GM21723 (cell line): ENCODE results near the gene ZNF789.
"Not testable (repeated sequence)": the region's sequence is repeated elsewhere in the genome, so short reads cannot be mapped to it uniquely, and the experiment has no call there.

Experiments used
- ATAC-seq: cut with Tn5 transposase; IDR thresholded peaks from one replicate; pipeline ENCODE4 v1.9.1; 2021; ENCODE audit warnings: mild to moderate bottlenecking, moderate library complexity; ENCODE audit not compliant: unreplicated experiment

ZNF789 gene

DNA sequence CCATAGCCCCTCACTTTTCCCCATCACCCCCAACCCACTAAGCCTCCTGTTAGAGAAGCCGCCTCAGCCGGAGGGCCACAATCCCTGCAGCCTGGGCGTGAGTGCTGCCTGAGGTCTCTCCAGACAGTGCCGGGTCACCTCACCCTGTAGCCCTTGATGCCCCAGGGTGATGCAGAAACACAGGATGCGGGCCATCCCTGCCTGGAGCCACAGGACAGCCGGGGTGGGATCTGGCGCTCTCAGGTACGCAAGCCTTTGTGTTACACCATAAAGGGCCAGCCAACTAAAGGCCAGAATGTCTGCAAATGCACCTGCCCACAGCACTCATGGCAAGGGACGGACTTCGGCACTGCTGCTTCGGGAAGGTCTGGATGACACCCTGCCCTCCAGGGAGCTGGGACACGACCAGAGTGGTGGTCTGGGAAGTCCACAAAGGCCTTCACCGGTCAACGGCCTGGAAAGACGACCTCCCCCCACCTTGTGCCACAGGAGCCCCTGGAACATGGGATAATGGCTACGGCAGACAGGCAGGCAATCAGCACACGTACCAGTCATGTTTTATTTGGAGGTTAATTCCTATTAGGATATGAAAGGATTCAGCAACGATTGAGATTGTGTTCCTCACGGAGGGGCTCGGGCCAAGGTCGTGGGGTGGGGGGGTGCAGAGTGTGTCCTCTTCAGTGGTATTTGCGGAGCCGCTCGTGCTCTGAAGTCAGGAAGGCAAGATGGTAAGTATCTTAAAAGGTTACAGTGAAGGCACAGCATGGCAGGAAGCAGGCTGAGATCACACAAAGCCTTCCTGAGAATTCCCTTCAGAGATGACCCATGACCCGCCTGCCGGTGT, 14.8 kb upstream of the ZNF789 start:
- ATAC-seq, result no peak

DNA sequence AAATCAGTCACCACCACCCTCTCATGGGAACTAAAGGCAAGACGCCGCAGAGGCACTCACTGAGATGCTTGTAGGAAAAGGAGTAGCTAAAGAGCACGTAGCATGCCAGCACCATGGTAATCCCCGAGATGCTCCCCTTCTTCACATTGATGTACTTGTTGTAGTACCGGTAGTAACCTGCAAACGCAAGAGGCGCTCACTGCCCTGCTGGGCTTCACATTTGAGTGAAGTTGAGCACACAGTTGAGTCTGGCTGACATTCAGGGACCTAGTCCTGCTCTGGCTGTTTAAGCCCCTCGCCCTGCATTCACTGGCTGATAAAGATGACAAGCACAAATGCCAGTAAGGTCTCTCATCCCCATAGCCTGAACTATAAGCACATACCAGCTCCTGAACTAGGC, 13.6 kb upstream of the ZNF789 start:
- ATAC-seq, result no peak

DNA sequence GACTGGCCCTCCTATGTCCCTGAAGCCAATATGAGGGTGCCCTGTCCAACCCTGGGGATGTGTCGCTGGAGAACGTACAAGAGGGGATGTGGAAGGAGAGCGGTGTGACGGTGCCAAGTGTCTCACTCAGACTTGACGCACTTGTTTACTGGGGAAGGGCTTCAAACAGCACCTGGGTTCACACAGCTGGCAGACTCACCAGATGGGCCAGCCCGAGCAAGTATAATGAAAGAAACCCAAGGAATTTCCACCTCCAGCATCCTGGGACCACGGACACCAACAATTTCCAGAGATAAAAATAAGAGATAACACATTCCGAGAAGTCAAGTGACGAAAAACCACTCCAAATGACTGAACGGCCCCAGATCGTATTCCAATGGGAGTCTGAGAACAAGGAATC, 12.0 kb upstream of the ZNF789 start:
- no peak for ATAC-seq

DNA sequence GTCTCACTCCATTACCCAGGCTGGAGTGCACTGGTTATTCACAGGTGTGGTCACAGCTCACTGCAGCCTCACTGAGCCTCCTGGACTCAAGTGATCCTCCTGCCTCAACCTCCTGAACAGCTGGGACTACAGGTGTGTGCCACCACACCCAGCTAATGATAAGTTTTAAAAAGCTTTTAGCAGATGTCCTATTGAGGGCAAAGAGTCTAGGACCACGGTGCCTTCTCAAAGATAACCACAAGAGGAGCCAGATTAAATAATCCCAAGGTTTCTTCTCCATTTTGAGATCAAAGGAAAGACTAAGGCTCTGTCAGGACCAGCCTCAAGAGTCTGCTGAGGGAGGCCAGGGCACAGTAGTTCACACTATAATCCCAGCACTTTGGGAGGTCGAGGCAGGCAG, 11.5 kb upstream of the ZNF789 start:
- no peak for ATAC-seq

DNA sequence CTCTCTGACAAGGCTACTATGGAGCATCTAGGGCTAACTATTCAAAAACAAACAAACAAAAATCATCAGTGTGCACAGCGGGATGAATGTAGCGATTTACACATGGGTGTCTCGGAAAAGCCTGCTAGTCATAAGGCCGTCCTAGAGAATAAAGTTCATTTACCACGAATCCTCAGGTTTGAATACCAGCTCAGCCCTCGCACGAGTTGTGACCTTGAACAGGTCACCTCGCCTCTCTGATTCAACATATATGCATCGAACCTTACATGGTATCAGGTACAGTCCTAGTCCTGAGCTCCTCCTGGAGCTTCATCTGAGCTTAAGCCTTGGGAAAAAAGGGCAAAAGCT, 7.3 kb upstream of the ZNF789 start:
- ATAC-seq, result peak; percentile 7

DNA sequence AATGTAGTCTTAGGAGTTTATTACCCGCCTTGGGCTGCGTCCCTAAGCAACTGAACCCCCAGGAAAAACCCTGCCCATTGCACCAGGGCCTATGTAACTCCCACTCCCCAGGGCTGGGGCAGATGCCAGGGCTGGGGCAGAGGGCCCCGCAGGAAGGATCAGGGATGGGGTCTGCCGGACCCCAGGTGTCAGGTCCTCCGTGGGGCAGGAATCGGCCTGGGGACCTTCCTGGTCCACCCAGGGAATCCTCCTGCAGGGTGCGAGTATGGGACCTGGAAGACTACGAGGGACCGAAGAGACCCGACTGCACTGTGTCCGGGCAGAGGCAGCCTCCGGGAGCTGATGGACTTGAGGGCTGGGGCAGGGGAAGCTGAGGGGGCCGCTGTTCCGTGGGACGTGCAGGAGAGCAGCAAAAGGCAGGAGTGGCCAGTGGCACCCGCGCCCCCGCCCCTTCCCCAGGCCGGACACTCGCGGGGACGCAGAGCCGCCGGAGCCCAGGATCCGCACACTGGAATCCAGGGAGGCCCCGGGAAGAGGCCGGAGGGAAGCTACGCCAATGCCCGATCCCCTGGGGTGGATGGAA, 4.3 kb upstream of the ZNF789 start:
- no peak for ATAC-seq

DNA sequence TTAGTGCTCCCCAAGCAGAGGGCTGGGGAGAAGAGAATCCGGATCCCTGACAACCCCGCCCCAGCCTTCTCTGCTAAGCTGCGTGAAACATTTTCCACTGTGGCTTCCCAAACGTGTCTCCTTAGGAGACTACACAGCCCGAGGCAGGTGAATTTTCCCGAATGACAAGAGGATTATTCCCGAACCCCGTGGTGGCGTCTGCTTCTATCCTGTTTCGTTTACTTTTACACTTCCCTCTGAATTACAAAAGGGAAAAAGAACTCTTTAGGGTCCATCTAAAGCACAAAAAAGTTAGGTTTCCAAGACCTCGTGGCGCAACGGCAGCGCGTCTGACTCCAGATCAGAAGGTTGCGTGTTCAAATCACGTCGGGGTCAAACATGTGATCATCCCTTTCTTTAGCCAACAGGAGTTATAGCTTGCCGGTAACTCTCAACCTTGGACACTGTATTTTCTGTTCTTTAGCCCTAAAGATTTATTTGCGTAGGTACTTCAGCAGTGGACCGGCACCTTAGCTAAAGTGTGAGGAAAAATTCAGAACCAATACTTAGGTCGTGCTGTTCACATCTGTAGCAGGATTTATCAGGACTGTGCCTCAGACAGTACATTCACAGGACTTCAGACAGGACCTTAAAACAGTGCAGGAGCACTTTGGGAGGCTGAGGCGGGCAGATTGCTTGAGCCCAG, 3.2 kb upstream of the ZNF789 start:
- no peak for ATAC-seq

DNA sequence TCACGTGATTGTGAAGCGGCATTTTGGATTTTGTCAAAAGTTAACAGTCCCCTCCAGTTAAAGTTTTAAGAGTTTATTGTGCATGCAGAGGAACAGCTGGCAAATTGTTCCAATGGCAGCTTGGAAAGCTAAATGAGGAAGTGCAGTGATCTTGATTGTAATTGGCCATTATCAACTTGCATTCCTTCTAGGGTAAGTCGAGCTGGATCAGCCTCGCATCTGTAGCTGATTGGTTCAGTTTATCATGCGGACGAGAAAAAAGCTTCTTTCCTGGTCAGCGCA, 566 bp downstream of the ZNF789 start:
- peak; percentile 18 for ATAC-seq

DNA sequence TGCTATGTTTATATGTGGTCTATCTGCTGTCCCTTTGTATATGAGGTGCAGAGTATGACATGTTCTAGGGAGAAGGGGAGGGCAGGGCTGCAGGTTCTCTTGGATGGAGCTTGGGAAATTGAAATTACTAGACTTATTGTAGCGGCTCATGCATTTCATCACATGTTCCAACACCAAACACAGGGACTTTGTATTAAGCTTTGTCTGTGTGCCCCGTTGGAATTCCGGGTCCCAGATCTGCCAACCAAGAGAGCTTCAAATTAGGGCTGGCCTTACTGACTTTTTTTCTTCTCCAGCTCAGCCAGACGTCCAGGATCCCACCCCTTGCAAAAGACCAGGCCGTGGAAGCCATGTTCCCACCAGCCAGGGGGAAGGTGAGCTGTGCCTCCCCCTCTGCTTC, 3.4 kb downstream of the ZNF789 start:
- ATAC-seq, result no peak

DNA sequence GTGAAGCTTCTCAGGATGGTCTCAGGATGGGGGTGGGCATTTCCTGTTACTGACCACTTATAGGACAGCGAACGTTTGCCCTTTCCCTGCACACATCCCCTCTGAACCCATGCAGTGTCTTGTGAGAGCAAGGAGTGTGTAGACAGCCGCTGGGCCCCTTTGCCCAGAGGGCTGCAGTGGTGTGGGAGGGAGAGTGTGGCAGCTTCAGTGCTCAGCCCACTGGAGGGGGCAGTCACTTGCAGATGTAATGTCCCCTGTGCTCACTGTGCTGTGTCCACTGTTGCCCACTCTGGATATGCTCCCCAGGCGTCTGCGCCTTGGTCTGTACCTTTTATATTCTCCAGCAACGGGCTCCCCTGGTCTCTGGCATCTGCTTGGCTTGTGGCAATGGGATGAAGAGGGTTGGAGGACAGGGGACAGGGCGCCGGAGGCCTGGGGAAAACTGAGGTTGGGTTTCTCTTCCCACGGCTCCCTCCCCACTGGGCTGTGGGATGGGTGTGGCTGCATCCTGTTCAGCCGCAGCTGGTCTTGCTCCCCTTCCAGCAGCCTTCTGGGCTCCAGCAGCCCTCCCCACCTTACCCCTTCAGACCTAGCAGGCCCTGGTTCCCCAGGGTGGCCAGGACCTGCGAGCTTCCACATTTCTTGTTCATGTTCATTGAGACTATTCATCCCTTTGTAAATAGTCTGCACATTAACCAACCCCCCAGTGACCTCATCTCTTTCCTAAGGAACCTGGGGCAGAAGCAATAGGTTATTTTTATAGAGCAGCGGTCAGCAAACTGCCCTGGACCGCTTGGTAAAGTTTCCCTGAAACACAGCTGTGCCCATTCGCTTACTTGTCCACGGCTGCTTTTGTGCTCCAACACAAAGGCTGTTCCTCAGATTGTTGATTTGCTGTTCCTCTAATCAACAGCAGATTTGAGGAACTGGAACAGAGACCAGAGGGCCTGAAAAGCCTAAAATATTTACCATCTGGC, 6.1 kb downstream of the ZNF789 start:
- no peak for ATAC-seq

DNA sequence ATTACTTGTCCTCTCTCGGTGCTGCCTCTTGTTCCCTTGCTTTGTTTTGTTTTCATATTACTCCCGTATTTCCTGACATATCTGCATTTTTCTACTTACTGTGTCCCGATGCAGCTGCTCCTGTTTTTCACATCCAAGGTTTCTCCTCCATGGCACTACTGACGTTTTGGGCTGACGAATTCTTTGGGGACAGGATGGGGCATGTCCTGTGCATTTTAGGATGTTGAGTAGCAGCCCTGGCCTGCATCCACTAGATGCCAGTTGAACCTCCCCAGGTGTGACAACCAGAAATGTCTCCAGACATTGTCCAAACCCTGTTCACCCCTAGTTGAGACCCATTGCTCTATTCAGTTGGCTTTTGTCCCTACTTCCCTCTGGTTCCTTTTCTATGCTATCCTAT, 12.4 kb downstream of the ZNF789 start:
- no peak for ATAC-seq

DNA sequence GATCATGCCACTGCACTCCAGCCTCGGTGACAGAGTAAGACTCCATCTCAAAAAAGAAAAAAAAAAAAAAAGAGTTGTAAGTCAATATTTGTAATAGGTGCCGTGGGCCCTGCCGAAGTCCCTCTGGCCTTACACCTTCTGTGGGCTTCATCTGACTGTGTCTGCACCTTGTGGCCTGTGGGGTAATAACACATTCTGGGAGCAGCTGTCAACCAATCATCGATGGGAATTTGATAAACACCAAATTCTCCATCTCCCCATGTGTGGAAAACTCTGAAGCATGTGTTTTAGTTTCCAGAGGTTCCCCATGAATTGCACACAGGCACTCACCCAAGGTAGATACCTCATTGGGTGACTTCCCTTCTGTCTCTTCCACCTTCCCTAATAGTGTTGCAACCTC, 16.5 kb downstream of the ZNF789 start:
- ATAC-seq, result no peak

DNA sequence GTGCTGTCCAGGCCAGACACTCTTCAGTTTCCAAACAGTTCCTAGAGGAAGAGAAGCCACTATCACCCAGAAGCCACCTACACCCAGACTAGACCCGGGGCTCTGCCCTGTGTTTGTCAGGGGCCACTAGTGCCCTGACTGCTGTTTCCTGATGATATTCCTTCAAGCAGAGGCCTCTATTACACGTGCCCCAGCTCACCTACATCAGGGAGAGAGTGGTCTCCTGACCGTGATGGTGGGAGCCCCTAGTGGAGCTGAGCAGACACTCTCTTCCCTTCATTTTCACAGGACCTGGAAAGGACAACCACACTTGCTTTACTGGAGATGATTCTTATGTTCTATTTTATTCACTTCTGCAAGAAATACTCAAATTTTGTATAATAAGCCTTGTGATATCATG, 18.2 kb downstream of the ZNF789 start:
- no peak for ATAC-seq

DNA sequence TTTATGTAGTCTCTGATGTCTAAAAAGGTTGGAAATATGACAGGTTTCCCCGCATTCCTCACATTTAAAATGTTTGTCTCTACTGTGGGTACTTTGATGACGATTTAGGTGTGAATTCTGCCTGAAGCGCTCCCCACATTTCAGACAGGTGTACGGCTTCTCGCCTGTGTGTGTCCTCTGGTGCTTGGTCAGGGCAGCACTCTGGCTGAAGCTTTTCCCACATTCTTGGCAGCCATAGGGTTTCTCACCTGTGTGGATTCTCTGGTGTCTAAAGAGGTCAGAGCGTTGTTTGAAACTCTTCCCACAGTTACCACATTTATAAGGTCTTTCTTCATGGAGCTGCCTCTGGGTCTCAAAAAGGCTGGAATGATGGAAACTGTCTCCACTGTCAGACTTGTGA, 21.1 kb downstream of the ZNF789 start:
- no peak for ATAC-seq

DNA sequence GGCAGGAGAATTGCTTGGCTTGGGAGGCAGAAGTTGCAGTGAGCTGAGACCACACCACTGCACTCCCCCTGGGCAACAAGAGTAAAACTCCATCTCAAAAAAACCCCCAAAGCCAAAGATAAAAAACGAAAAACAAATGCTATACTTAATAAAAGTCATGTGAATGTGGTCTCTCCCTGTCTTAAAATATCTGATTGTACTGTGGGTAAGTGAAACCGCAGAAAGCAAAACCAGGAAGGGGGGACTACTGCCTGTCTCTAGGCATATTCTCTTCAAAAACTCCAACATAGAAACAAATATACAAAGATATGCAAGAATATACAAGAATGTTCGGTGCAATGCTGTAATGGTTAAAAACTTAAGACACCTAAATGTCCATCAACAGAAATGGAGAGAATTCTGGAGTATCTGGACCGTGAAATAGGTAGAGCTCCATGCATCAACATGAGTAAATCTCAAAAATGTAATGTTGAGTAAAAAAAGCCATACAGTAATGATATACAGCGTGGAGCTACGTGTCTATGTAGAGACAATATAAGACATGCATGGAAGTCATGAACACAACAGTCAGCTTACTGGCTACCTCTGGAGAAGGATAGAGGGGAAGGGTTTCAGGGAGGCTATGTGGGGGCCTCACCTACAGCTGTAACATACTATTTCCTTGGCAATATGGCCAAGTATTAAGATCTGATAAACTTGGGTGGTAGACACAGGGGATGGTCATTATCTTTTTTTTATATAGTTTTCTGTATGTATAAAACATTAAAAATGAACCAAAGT, 25.3 kb downstream of the ZNF789 start:
- ATAC-seq, result no peak

DNA sequence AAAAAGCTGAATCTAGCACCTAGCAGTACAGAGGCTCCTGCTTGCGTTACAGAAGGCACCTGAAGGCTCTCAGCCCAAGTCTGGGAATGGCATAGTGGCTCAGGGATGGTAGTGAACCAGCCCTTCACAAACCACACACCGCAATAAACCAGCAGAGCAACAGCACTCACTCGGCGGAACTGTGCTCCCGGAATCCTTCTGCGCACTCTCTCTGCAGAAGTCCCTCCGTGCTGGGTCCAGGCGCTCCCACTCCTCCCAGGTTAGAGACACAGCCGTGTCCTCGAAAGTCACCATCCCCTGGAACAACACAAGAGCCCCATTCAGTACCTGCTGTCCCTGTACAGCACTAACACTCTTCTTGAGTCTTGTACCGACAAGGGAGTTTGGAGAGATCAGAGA, 25.9 kb downstream of the ZNF789 start:
- no peak for ATAC-seq

DNA sequence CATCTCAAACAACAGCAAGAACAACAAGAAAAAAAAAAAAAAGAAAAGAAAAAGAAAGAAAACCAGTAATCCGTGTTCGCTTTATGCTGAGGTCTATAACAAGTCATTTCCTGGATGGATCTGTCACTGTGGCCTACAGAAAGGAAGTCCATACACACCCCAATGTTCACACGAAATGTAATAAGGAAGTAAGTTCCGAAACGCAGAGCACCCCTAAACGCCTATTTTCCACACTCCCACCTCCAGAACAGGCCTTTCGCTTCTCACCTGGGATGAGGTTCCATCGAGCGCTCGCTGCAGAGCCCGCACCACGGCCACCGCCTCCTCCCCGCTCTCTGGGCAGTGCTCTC, 26.7 kb downstream of the ZNF789 start:
- ATAC-seq, result peak; percentile 27

DNA sequence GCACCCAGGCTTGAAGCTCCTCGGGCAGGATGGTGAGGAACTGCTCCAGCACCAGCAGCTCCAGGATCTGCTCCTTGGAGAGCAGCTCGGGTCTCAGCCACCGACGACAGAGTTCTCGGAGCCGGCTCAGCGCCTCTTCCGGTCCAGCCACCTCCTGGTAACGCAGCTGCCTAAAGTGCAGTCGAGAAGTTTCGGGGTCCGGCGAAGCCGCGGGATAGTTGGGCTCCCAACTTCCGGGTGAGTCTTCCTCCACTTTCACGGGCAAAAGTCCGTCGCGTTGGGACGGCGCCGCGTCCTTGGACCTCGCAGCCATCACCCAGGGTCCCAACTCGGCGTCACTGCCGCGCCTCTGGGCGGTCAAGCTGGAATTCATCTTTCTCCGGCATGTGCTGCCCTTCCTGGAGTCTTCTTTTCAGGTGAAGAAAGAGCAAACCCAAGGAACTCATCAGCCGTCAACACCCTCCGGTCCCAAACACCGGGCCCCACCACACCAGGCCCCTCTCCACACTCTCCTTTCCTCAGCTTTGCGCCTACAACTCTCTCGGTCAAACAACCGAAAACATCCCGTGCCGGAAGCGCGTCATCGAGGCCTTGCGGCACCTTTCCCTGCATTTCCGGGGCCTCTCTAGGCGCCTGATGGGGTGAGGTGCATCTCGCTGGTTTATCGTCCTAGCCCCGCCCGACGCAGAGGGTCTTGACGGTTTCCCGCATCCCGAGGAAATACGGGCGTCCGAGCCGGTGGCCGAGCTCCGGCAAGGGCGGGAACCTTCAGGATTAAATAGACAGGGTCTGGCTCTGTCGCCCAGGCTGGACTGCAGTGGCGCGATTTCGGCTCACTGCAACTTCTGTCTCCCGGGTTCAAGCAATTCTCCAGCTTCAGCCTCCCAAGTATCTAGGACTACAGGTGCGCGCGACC, 27.3 kb downstream of the ZNF789 start, which contains the start of gene ZNF394:
TSS of gene ZNF394 (minus strand) at position 561 of the 916 bp plus-strand sequence. CDS start at position 373, 188 bp downstream.
- peak; percentile 45 for ATAC-seq

DNA sequence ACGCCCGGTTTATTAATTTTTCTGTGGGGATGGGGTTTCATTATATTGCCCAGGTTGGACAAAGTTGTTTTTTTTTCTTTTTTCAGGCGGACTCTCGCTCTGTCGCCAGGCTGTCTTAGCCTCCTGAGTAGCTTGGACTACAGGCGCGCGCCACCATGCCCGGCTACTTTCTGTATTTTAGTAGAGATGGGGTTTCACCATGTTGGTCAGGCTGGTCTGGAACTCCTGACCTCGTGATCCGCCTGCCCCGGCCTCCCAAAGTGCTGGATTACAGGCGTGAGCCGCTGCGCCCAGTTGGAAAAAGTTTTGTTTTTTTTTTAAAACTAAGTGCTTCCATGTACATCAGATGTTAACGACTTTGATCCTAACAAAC, 27.9 kb downstream of the ZNF789 start:
- ATAC-seq, result no peak

DNA sequence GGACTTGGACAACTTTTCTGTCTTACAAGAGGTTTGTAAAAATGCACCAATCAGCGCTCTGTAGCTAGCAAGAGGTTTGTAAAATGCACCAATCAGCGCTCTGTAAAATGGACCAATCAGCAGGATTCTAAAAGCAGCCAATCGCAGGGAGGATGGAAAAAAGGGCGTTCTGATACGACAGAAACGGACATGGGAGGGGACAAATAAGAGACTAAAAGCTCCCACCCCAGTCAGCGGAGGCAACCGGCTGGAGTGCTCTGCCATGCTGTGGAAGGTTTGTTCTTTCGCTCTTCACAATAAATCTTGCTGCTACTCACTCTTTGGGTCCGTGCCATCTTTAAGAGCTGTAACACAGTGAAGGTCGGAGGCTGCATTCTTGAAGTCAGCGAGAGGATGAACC, 28.5 kb downstream of the ZNF789 start:
- not testable (repeated sequence) for ATAC-seq
